B cell (primary cell): ENCODE data around the gene SMARCA4. TPM values are rescaled to one million over a fixed set of nuclear protein-coding genes. Genes with fewer than 3 reads are reported as not detected.

Experiments
- ATAC-seq: fragments of 200-7000 bp; cut with Tn5 transposase; one replicate; pipeline ENCODE4 v1.10.0; 2021; ENCODE audit warnings: low read depth, mild to moderate bottlenecking, moderate number of reproducible peaks, moderate library complexity
- CTCF ChIA-PET: fragments of 350-600 bp; sonication (Branson Sonifier 250); formaldehyde crosslinking; loops from one replicate; lab custom pipeline; 2021; ENCODE audit warnings: antibody characterized with exemption, inconsistent platforms; lab: Charles Lee
- POLR2A ChIA-PET: fragments of 350-600 bp; sonication (Branson Sonifier 250); formaldehyde crosslinking; loops from one replicate; lab custom pipeline; 2021; ENCODE audit warnings: antibody characterized with exemption; lab: Charles Lee
- DNase-seq: peaks from one replicate; pipeline ENCODE4 v3.0.0; 2013
- H2AFZ ChIP-seq: 2 replicates; pipeline ENCODE4 v1.6.1; 2012; ENCODE audit warnings: mild to moderate bottlenecking, low read depth, low read length; ENCODE audit not compliant: insufficient read depth, poor library complexity, severe bottlenecking
- H3K27ac ChIP-seq, 2 donors: 1 replicate in 1 of 2; 2 replicates in 1 of 2; pipeline ENCODE4 v1.5.1; 2012 to 2013; ENCODE audit warnings: low read length in 2 of 2, mild to moderate bottlenecking in 2 of 2, moderate library complexity in 1 of 2
- H3K27me3 ChIP-seq, 4 experiments: fragments of 200-600 bp in 1 of 4; sonication (generic) in 1 of 4; replicated peaks in 1 of 4; 1 replicate in 2 of 4; 2 replicates in 2 of 4; pipeline versions ENCODE4 v1.6.1 to v1.7.0; 2013 to 2016; ENCODE audit warnings: low read length in 3 of 4, mild to moderate bottlenecking in 2 of 4, mixed read lengths in 1 of 4, moderate library complexity in 1 of 4; ENCODE audit not compliant: insufficient read depth in 4 of 4, control insufficient read depth in 3 of 4; ENCODE audit errors: control extremely low read depth in 1 of 4
- H3K36me3 ChIP-seq, 2 experiments: replicated peaks in 1 of 2; 1 replicate in 1 of 2; 2 replicates in 1 of 2; pipeline versions ENCODE4 v1.6.1 to v1.7.1; 2013; ENCODE audit warnings: low read length in 1 of 2; ENCODE audit not compliant: insufficient read depth in 2 of 2, control insufficient read depth in 1 of 2; ENCODE audit errors: control extremely low read depth in 1 of 2, extremely low read depth in 1 of 2
- H3K4me1 ChIP-seq, 2 donors: fragments of 200-600 bp in 1 of 2; sonication (generic) in 1 of 2; 1 replicate in 1 of 2; 2 replicates in 1 of 2; pipeline versions ENCODE4 v1.5.1 to v1.6.1; 2013 to 2017; ENCODE audit warnings: low read length in 2 of 2; ENCODE audit not compliant: control insufficient read depth in 2 of 2, insufficient read depth in 2 of 2
- H3K4me2 ChIP-seq: replicated peaks from 2 replicates; pipeline ENCODE3; 2012; ENCODE audit warnings: mild to moderate bottlenecking, low read depth, low read length; ENCODE audit not compliant: poor library complexity, severe bottlenecking
- H3K4me3 ChIP-seq, 5 experiments: fragments of 200-600 bp in 1 of 5; sonication (generic) in 1 of 5; 1 replicate in 3 of 5; 2 replicates in 2 of 5; pipeline versions ENCODE4 v1.5.1 to v1.7.0; 2011 to 2016; ENCODE audit warnings: low read length in 4 of 5, mild to moderate bottlenecking in 4 of 5, low read depth in 2 of 5, control low read depth in 1 of 5, moderate library complexity in 1 of 5; ENCODE audit not compliant: insufficient read depth in 1 of 5; ENCODE audit errors: control extremely low read depth in 1 of 5, extremely low read depth in 1 of 5
- H3K79me2 ChIP-seq: fragments of 200-600 bp; sonication (generic); one replicate; pipeline ENCODE4 v1.6.0; 2016; ENCODE audit warnings: low read length; ENCODE audit not compliant: control insufficient read depth, insufficient read depth
- H3K9ac ChIP-seq: fragments of 200-600 bp; sonication (generic); 2 replicates; pipeline ENCODE4 v1.6.1; 2017; ENCODE audit warnings: mild to moderate bottlenecking, low read length, moderate library complexity
- H3K9me3 ChIP-seq, 3 donors: one replicate each; pipeline versions ENCODE4 v1.6.1 to v1.7.1; 2013; ENCODE audit warnings: low read length in 2 of 3; ENCODE audit not compliant: control insufficient read depth in 2 of 3, insufficient read depth in 1 of 3; ENCODE audit errors: control extremely low read depth in 1 of 3
- H4K20me1 ChIP-seq: 2 replicates; pipeline ENCODE4 v1.6.0; 2012; ENCODE audit warnings: mild to moderate bottlenecking, low read length; ENCODE audit not compliant: insufficient read depth, control insufficient read depth, poor library complexity, severe bottlenecking
- H3K27ac Mint-ChIP-seq: one replicate; pipeline ENCODE4 v1.8.0; 2021; ENCODE audit warnings: mixed read lengths
- H3K27me3 Mint-ChIP-seq: one replicate; pipeline ENCODE4 v1.8.0; 2021; ENCODE audit warnings: mixed read lengths
- H3K4me1 Mint-ChIP-seq: one replicate; pipeline ENCODE4 v1.8.0; 2021; ENCODE audit warnings: mixed read lengths
- H3K4me3 Mint-ChIP-seq: one replicate; pipeline ENCODE4 v1.8.0; 2021; ENCODE audit warnings: mixed read lengths
- H3K9me3 Mint-ChIP-seq: one replicate; pipeline ENCODE4 v1.8.0; 2022; ENCODE audit warnings: mixed read lengths; ENCODE audit not compliant: insufficient read depth
- EZH2 ChIP-seq: IDR thresholded peaks from 2 replicates; pipeline ENCODE4 v1.6.1; 2012; ENCODE audit warnings: borderline replicate concordance, low read depth, mild to moderate bottlenecking, moderate library complexity, low read length; ENCODE audit not compliant: insufficient read depth, poor library complexity, severe bottlenecking
- WGBS: methylation state at CpG from one replicate; pipeline ENCODE4 v1.1.5; 2013; ENCODE audit warnings: missing lambda C conversion rate; ENCODE audit not compliant: insufficient coverage; 5-methylcytosine and 5-hydroxymethylcytosine counted together
- intact Hi-C: fragments of 100-400 bp; cut with micrococcal nuclease; formaldehyde crosslinking; loops from one replicate; pipeline ENCODE4 v1.10.0; 2022
- polyA plus RNA-seq: library from polyadenylated mRNA; depleted of rRNA; stranded (reverse); fragments of >200 nt; gene quantifications from 2 replicates; pipeline ENCODE4 v1.2.3, GENCODE V29; 2012
- total RNA-seq, 2 donors: library from RNA; stranded (reverse); fragments of 120-200 nt in 1 of 2; gene quantifications; 1 replicate in 1 of 2; 2 replicates in 1 of 2; pipeline versions ENCODE4 v1.2.3 to v1.2.4, GENCODE V29; 2013 to 2022
- TF ChIP-seq, protein P1 (sequence below): fragments of 200-600 bp; IDR thresholded peaks from one replicate; pipeline ENCODE4 v1.8.0; 2022; ENCODE audit warnings: antibody characterized with exemption, mild to moderate bottlenecking

SMARCA4 gene
- total and polyA plus RNA-seq, 2 donors (not counting 1 experiment from before 2014, with no cell fraction given) = 49.7 to 82.3 TPM

DNA sequence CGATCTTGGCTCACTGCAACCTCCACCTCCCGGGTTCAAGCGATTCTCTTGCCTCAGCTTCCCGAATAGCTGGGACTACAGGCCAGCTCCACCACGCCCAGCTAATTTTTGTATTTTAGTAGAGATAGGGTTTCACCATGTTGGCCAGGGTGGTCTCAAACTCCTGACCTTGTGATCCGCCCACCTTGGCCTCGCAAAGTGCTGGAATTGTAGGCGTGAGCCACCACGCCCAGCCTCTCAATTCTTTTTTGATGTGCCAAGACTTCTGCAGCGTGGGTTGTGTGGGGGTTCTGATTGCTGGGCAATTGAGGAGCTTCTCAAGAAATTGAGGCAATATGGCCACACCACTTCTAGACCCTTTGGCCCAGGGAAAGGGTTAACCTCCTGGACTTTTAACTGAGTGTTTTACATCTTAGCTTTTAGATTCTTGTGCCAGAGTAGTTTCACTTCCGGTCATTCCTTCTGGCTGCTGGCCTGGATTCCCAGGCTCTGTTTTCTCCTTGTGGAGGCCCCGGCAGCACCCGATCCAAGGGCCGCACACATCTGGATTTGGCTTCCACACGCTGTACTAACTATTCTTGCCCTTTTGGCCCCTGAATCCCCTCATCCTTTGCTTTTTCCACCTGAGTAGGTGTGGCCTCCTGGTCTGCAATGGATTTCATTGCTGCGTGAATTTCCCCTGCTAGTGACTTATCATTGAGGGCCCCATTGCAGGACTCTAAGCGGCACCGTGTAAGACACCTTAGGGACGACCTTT, 14.7 kb downstream of the SMARCA4 start:
- intact Hi-C loops = no loop called here
- Mint-ChIP-seq H3K9me3 (no peaks in the 10 kb centered on the region), H3K4me1 (peaks cover 25% of the 10 kb centered on the region), H3K27me3 (no peaks in the 10 kb centered on the region), H3K4me3 (no peak overlapping the region), H3K27ac (no peak overlapping the region)
- DNase-seq = no peak
- Histone ChIP-seq H3K9ac (no peak overlapping the region), H3K27ac (no peak overlapping the region), H3K4me3 (no peak overlapping the region), H3K27me3 (no peaks in the 10 kb centered on the region), H2AFZ (no peak overlapping the region), H3K4me2 (no peak overlapping the region), H3K4me1 (peaks cover 6 to 37% of the 10 kb centered on the region in 2 donors), H3K36me3 (peaks cover 0 to 4% of the 10 kb centered on the region in 2 experiments), H4K20me1 (peaks cover 42% of the 10 kb centered on the region), H3K79me2 (peaks cover 91% of the 10 kb centered on the region), H3K9me3 (no peaks in the 10 kb centered on the region)
- WGBS = 99% methylated on average over 17 of the region's 19 CpGs
- ATAC-seq = no peak
- ChIA-PET CTCF (interaction anchor here (1.0 kb wide), 1 partner anchor 151 kb away, joined by 4 read pairs; no protein-coding TSS in a partner anchor), POLR2A (interaction anchor here (0.5 kb wide), 1 partner anchor 203 kb away, joined by 6 read pairs; no protein-coding TSS in a partner anchor)
- TF ChIP-seq, protein P1, sequence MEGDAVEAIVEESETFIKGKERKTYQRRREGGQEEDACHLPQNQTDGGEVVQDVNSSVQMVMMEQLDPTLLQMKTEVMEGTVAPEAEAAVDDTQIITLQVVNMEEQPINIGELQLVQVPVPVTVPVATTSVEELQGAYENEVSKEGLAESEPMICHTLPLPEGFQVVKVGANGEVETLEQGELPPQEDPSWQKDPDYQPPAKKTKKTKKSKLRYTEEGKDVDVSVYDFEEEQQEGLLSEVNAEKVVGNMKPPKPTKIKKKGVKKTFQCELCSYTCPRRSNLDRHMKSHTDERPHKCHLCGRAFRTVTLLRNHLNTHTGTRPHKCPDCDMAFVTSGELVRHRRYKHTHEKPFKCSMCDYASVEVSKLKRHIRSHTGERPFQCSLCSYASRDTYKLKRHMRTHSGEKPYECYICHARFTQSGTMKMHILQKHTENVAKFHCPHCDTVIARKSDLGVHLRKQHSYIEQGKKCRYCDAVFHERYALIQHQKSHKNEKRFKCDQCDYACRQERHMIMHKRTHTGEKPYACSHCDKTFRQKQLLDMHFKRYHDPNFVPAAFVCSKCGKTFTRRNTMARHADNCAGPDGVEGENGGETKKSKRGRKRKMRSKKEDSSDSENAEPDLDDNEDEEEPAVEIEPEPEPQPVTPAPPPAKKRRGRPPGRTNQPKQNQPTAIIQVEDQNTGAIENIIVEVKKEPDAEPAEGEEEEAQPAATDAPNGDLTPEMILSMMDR = no peak
- TF ChIP-seq EZH2 = no peak
